Tibial artery (tissue), 4 donors: Measurements from ENCODE around the gene TEX10.

ENCODE experiments used
- DNase-seq, 2 donors: peaks; one replicate each; pipeline ENCODE4 v3.0.0-alpha.2; 2019
- H3K27ac ChIP-seq, 2 donors: fragments of 200-600 bp; sonication (generic) in 1 of 2; 1 replicate in 1 of 2; 2 replicates in 1 of 2; pipeline ENCODE4 v1.5.1; 2018 to 2019; ENCODE audit warnings: mild to moderate bottlenecking in 1 of 2
- H3K27me3 ChIP-seq, 2 donors: fragments of 200-600 bp; sonication (generic) in 1 of 2; one replicate each; pipeline versions ENCODE4 v1.5.1 to v1.6.0; 2016 to 2019
- H3K36me3 ChIP-seq, 3 donors: fragments of 200-600 bp; sonication (generic) in 2 of 3; one replicate each; pipeline ENCODE4 v1.5.1; 2016 to 2019; ENCODE audit warnings: mild to moderate bottlenecking in 2 of 3
- H3K4me1 ChIP-seq, 4 donors: fragments of 200-600 bp; sonication (generic) in 2 of 4; 1 replicate in 3 of 4; 2 replicates in 1 of 4; pipeline ENCODE4 v1.5.1; 2016 to 2019
- H3K4me3 ChIP-seq, 2 donors: fragments of 200-600 bp; sonication (generic) in 1 of 2; 1 replicate in 1 of 2; 2 replicates in 1 of 2; pipeline ENCODE4 v1.5.1; 2018 to 2019; ENCODE audit warnings: mild to moderate bottlenecking in 2 of 2
- H3K9me3 ChIP-seq, 3 donors: fragments of 200-600 bp; sonication (generic) in 1 of 3; one replicate each; pipeline ENCODE4 v1.5.1; 2016 to 2019
- CTCF ChIP-seq, 2 experiments: fragments of 200-600 bp in 1 of 2; fragments of 450-650 bp in 1 of 2; IDR thresholded peaks; one replicate each; pipeline ENCODE4 v1.5.1; 2017 to 2019; ENCODE audit warnings: antibody characterized with exemption in 2 of 2, mild to moderate bottlenecking in 1 of 2, moderate library complexity in 1 of 2
- intact Hi-C: fragments of 100-400 bp; cut with DNase I; formaldehyde crosslinking; loops from one replicate; pipeline ENCODE4 v1.15.0; 2023; ENCODE audit warnings: low total_unique reads

TEX10 gene

GRCh38 chr9:100306283-100306682 lies 46.5 kb downstream of the TEX10 start:
- DNase-seq: no peak
- no peak overlapping the region for H3K27ac ChIP-seq
- H3K27me3 ChIP-seq: no peaks in the 10 kb centered on the region
- peaks cover 22 to 41% (median 31%) of the 10 kb centered on the region in 3 donors for H3K36me3 ChIP-seq
- H3K9me3 ChIP-seq: no peaks in the 10 kb centered on the region
- no peak for TF ChIP-seq CTCF (IDR thresholded peaks at IDR 0.05)
- no peak overlapping the region for H3K4me3 ChIP-seq
- intact Hi-C loops: no loop called here
- peaks cover 0 to 20% (median 0%) of the 10 kb centered on the region in 4 donors for H3K4me1 ChIP-seq

DNA sequence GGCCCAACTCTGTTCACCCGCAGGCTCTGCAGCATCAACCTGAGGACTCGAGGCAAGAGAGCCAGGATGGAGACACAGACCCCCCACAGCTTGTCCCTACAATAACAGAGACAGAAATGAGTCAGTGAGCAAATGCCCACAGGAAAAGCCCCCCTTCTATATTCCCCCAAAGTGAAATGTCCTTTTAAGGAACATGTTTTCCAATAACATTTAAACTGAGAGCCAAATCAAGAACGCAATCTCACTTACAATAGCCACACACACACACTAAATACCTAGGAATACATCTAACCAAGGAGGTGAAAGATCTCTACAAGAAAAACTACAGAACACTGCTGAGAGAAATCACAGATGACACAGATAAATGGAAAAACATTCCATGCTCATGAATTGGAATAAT lies 49.0 kb downstream of the TEX10 start:
- Histone ChIP-seq H3K4me3 (no peak overlapping the region), H3K27ac (no peak overlapping the region), H3K9me3 (no peaks in the 10 kb centered on the region), H3K4me1 (peaks cover 0 to 3% (median 0%) of the 10 kb centered on the region in 4 donors), H3K36me3 (peaks cover 24 to 60% (median 39%) of the 10 kb centered on the region in 3 donors), H3K27me3 (no peaks in the 10 kb centered on the region)
- no peak for TF ChIP-seq CTCF (IDR thresholded peaks at IDR 0.05)
- no peak for DNase-seq
- intact Hi-C loops: no loop called here

- Histone ChIP-seq H3K27ac (no peak overlapping the region), H3K9me3 (no peaks in the 10 kb centered on the region), H3K36me3 (peaks cover 25 to 92% (median 59%) of the 10 kb centered on the region in 3 donors), H3K4me3 (no peak overlapping the region), H3K27me3 (no peaks in the 10 kb centered on the region), H3K4me1 (no peaks in the 10 kb centered on the region)
- TF ChIP-seq CTCF (IDR thresholded peaks at IDR 0.05): no peak
- no peak for DNase-seq
- intact Hi-C loops: no loop called here
Observed at GRCh38 chr9:100298378-100298777, 54.4 kb downstream of the TEX10 start.

GRCh38 chr9:100296407-100296806 lies 56.3 kb downstream of the TEX10 start:
- Histone ChIP-seq H3K4me3 (no peak overlapping the region), H3K36me3 (peaks cover 35 to 92% (median 58%) of the 10 kb centered on the region in 3 donors), H3K27me3 (no peaks in the 10 kb centered on the region), H3K4me1 (no peaks in the 10 kb centered on the region), H3K9me3 (no peaks in the 10 kb centered on the region), H3K27ac (no peak overlapping the region)
- TF ChIP-seq CTCF (IDR thresholded peaks at IDR 0.05): no peak
- intact Hi-C loops: no loop called here
- DNase-seq: no peak

DNA sequence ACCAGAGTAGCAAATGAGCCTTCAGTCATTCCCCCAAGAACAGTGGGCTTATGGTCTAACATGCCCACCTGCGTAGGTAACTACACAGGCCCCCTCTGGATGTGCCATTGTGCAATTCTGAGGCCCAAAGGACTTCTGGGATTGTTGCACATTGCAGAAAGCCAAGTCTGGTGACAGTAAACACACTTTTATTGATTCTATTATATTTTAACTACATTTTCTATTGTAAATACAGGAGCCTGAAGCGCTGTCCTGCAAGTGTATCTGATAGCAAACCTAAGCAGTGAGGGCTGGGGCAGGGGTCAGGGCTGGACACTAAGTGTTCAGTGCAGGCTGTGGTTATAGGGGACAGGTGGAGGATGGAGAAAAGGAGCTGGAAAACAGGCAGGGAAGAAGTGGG lies 57.5 kb downstream of the TEX10 start:
- no peak for TF ChIP-seq CTCF (IDR thresholded peaks at IDR 0.05)
- H3K4me1 ChIP-seq: no peaks in the 10 kb centered on the region
- H3K36me3 ChIP-seq: peaks cover 39 to 95% (median 58%) of the 10 kb centered on the region in 3 donors

GRCh38 chr9:100294806-100295205 lies 57.9 kb downstream of the TEX10 start:
- Histone ChIP-seq H3K27ac (no peak overlapping the region), H3K4me3 (no peak overlapping the region), H3K36me3 (peaks cover 39 to 97% (median 59%) of the 10 kb centered on the region in 3 donors), H3K4me1 (no peaks in the 10 kb centered on the region), H3K9me3 (no peaks in the 10 kb centered on the region), H3K27me3 (no peaks in the 10 kb centered on the region)
- no peak for TF ChIP-seq CTCF (IDR thresholded peaks at IDR 0.05)
- DNase-seq: no peak
- intact Hi-C loops: no loop called here

More for the DNA sequence above, 57.5 kb downstream of the TEX10 start:
- Histone ChIP-seq H3K9me3 (no peaks in the 10 kb centered on the region), H3K4me3 (no peak overlapping the region), H3K27me3 (no peaks in the 10 kb centered on the region), H3K27ac (no peak overlapping the region)
- intact Hi-C loops: no loop called here
- DNase-seq: no peak
